GM12864 (cell line): ENCODE data around the gene CARTPT.

Experiments
- DNase-seq: peaks from one replicate; pipeline ENCODE4 v3.0.0-alpha.2; 2011; ENCODE audit warnings: low read depth
- H3K4me3 ChIP-seq: 2 replicates; pipeline ENCODE4 v1.5.1; 2011; ENCODE audit warnings: mild to moderate bottlenecking, low read depth, low read length, control low read depth
- TF ChIP-seq, protein P1 (sequence below): IDR thresholded peaks from 2 replicates; pipeline ENCODE4 v1.5.1; 2011; ENCODE audit warnings: low read depth, mild to moderate bottlenecking, moderate library complexity, low read length, control low read depth, inconsistent platforms; ENCODE audit errors: missing control alignments

The CARTPT gene

GRCh38 chr5:71757590-71758543 lies 38.8 kb downstream of the CARTPT start:
- DNase-seq = peak; percentile 30
- TF ChIP-seq, protein P1, sequence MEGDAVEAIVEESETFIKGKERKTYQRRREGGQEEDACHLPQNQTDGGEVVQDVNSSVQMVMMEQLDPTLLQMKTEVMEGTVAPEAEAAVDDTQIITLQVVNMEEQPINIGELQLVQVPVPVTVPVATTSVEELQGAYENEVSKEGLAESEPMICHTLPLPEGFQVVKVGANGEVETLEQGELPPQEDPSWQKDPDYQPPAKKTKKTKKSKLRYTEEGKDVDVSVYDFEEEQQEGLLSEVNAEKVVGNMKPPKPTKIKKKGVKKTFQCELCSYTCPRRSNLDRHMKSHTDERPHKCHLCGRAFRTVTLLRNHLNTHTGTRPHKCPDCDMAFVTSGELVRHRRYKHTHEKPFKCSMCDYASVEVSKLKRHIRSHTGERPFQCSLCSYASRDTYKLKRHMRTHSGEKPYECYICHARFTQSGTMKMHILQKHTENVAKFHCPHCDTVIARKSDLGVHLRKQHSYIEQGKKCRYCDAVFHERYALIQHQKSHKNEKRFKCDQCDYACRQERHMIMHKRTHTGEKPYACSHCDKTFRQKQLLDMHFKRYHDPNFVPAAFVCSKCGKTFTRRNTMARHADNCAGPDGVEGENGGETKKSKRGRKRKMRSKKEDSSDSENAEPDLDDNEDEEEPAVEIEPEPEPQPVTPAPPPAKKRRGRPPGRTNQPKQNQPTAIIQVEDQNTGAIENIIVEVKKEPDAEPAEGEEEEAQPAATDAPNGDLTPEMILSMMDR = peak; percentile 74
- H3K4me3 ChIP-seq = no peak overlapping the region

GRCh38 chr5:71762826-71763225 lies 43.8 kb downstream of the CARTPT start:
- H3K4me3 ChIP-seq = no peak overlapping the region
- TF ChIP-seq, protein P1 = no peak
- no peak for DNase-seq

DNA sequence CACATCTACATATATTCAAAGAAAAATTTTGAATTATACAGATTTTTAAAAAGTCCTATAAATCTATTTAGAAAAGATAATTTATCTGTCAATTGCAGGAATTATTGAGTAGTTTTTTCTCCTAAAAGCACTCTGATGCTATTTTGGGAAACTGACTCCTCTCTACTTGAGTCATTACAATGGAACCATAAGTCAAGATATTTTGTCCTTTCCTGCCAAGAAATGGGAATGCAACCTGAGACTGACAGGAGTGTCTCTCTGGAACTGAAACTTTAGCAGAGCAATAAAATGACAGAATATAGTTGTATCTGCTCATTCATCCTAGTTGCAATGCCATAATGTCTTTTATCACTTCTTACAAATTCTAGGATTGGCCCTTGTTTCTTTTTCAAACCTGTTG lies 48.6 kb downstream of the CARTPT start:
- TF ChIP-seq, protein P1 = no peak
- DNase-seq = no peak
- no peak overlapping the region for H3K4me3 ChIP-seq

DNA sequence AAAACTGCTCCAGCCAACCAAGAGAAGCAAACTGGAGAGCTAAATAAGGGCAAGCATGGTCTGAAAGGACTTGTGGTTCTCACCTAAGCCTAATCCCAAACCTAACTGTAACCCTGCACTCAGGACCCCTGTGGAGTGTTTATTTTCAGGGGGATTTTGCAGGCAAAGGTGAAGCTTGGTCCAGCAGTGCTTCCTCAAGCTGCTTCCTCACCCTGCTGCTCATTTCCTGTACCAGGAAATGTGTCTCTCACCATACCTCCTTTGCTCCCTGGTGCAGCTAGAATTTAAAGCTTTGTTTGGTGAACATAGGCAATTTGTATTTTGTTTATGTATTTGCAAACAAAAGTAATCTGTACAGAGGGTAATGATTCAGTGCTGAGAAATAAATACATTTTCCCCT lies 50.2 kb downstream of the CARTPT start:
- H3K4me3 ChIP-seq = no peak overlapping the region
- DNase-seq = no peak
- TF ChIP-seq, protein P1 = no peak

DNA sequence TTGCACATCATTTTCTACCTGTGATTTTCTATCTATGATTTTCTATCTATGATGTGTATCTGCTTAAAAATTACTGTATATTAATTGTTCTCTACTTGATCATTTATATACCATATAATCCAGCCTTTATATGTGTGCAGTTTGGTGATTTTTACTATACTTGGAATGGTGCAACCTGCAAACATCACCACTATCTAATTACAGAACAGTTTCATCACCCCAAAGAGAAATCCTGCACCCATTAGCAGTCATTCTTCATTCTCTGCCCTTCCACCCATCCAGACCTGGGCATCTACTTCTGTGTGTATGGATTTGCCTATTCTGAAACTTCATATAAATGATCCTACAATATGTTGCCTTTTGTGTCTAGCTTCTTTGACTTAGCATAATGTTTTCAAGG lies 51.3 kb downstream of the CARTPT start:
- TF ChIP-seq, protein P1 = no peak
- no peak overlapping the region for H3K4me3 ChIP-seq
- no peak for DNase-seq
